ENCODE measurements around the gene LRRC75B.
"Not testable (repeated sequence)": the region's sequence is repeated elsewhere in the genome, so short reads cannot be mapped to it uniquely, and the experiment has no call there.

The LRRC75B gene

DNA sequence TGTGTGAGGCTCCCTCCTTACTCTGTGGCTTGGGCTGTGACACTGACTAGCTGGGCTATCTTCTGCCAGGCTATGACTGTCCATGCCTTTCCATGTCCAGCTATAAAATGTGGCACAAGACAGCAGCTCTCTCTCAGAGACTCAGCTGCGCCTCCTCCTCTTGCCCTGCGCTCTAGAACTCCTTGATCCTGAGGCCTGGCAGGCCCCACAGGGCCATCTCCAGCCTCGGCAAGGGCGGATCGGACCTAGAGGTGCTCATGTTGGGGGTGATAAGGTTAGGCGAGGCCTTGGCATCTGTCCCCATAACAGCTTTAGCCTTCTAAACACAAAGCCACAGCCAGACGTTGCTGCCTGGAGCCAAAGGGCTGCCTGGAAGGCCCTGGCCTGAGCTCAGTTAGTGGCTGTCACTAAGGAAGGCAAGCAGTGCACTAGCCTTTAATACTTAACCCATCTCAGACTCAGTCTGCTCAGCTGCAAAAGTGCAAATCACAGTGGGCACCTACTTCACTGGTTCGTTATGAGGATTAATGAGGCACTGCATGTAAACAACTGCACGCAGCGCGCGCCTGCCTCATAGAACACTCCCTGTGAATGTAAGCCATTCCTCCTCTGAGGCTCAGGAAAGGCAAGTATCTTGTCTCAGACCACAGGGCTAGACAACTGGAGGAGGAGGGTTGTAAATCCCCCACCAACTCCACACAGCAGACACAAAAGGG, 39.1 kb downstream of the LRRC75B start:
- DNase-seq (ENCODE audit: low read depth) = no peak

DNA sequence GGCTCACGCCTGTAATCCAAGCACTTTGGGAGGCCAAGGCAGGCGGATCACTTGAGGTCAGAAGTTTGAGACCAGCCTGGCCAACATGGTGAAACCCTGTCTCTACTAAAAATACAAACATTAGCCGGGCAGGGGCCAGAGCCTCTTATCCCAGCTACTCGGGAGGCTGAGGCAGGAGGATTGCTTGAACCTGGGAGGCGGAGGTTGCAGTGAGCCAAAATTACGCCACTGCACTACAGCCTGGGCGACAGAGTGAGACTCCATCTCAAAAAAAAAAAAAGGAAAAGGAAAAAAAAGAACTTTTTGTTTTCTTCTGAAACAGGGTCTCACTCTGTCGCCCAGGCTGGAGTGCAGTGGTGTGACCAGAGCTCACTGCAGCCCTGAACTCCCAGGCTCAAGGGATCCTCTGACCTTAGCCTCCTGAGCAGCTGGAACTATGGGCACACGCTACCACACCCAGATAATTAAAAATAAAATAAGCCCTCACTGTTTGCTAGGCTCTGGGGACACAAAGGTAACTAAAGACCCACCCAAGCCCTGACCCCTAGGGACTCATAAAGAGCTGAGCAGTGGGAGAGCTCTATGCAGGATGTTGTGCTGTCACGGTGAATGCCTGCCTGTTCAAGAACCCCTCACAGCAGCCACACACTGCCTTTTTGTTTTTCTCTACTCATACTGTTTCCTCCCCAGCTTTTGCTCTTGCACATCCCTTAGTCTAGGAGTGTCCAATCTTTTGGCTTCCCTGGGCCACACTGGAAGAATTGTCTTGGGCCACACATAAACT, 40.2 kb downstream of the LRRC75B start:
- not testable (repeated sequence) for DNase-seq (ENCODE audit: low read depth)

- no peak for DNase-seq (ENCODE audit: low read depth)
These were observed 41.9 kb downstream of the LRRC75B start for GRCh38 chr22:24550902-24551435.

- no peak for DNase-seq (ENCODE audit: low read depth)
These were observed 42.6 kb downstream of the LRRC75B start for GRCh38 chr22:24550028-24550901.

- DNase-seq (ENCODE audit: low read depth) = no peak
These were observed 44.1 kb downstream of the LRRC75B start for GRCh38 chr22:24548812-24549211.

DNA sequence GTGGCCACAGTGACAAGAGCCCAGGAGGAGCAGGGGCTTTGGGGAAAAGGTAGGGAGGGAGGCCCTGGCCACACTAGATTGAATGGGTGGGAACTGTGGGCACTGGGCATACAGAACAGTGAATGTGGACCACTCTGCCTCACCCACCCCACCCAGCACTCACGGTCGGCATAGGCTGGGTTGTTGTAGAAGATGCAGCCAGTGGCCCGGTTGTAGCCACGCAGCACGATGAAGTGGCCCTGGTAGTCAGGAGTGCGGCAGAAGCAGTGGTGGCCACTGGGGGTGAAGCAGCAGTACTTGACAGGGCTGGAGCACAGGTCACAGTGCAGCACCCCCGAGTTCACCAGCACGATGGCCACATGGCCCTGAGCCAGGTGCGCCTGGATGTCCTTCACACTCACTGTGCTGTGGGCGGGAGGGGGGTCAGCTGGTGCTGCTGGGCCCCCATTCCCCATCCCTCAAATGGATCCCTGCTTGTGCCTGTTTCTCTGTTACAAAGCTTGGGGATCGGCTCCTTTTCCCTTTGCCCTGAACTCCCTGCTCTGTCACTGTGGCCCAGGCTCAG, 49.1 kb downstream of the LRRC75B start:
- no peak for DNase-seq (ENCODE audit: low read depth)

DNA sequence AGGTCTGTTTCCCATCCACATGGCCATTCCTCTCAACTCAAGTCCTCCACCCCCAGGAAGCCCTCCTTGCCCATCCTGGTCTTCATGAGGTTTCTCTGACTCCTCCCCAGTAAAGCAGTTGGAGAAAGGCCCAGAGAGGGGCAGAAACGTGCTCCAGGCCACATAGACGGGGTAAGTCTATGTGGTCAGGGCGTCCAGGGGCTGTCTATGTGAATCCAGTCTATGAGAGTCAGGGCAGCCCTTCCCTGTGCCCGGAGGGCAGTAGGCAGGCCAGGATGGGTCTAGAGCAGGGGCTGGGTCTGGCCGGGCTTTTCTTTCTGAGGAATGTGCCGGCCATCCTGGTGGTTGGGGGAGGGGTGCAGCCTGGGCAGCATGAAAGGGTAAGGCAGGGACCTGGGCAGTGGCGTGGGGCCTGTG, 49.7 kb downstream of the LRRC75B start:
- DNase-seq (ENCODE audit: low read depth) = no peak

DNA sequence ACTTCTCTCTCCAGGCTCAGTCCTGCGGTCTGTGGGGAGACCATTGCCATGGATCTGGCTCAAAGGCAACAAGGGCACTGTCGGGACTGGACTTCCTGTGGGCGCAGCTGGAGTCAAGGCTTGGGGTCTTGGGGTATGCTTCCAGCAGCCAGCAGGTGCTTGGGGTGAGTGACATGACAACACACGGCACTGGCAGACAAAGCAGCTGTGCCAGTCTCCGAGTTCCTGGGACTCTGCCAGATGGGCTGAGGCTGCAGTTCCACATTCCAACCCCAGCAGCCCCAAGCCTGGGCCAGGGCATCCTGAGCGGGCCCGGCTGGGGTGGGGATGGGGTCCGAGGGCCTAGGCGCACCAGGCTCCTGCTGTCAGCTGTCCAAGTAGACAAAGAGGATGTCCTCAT, 50.2 kb downstream of the LRRC75B start:
- DNase-seq (ENCODE audit: low read depth) = no peak

DNA sequence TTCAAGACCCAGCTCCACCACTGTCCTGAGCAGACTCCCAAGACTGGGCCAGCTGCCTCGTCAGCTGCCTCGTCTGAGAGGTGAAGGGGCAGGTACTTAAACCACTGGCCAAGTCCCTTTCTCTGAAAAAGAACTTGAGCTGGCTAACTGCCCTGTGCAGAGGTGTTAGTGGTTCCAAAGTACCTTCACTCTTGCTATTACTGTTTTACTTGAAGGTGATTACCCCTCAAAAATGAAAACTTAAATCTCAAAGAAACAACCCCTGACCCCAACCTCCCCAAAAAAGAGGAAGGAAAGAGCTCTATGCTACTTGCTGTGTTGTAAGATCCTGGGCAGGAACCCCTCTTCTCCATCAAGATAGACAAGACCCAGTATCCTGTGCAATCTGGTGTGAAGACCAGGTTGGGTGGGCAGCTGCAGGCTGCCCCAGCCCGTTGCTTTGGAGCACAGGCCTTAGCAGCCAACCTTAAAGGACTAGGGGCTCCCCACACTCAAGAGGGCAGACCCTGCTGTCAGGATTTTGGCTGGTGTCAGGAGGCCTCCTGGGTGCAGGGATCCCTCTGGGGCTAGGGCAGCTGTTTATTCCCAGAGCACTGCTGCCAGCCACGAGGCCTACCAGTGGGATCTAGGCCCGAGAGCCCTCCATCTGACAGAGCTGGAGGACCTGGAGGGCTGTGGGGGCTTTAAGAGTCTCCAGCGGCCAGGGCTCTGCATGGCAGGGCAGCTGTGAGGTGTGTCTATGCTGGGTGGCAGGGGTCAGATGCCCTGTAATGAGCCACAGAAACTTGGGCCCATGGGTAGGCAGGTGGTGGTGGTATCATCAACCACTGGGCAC, 51.0 kb downstream of the LRRC75B start:
- DNase-seq (ENCODE audit: low read depth) = no peak

DNA sequence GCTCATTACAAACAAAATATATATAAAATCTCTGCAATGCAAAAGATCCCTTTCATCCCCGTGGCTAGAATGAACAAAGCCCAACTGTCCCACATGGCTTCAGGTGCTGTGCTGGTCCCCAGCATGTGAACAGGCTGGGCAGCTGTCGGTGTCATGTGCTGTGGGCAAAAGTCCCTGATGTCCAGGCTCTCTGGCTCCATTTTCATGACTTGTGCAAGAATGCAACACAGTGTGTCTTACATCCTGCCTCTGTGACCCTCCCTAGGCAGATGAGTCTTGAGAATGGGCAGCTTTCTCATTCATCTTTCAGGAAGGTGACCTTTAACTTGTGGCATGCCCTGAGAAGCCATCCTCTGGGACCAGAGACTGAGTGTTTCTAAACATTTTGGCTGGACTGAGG, 52.4 kb downstream of the LRRC75B start:
- DNase-seq (ENCODE audit: low read depth) = no peak

- no peak for DNase-seq (ENCODE audit: low read depth)
These were observed 56.8 kb downstream of the LRRC75B start for GRCh38 chr22:24536089-24536488.

All from stimulated activated CD8-positive, alpha-beta memory T cell treated with anti-CD3 and anti-CD28 coated beads, Interleukin-4, amount 100 ng/mL, for 24 hours (primary cell).